ENCODE results near the gene NKD1.

The NKD1 gene

DNA sequence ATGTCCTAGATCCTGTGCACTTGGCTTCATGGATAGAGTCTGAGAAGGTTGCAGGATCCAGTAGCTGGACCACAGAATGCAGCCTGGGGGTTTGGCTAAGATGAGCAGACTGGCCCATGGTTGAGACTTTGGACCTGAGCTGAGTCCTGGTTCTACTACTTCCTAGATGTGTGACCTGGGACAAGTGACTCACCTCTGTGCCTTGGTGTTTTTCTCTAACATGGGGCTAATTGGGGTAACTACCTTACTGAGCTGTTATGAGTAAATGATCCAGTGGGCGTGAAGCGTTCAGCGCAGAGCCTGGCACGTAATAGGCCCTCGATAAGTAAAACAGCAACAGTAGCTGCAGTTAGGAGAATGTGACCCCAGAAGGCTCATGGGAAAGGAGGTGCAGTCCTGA is 94.2 kb downstream of the NKD1 start:
- Histone ChIP-seq H2BK15ac (ENCODE audit: low read length) (no peak overlapping the region), H3K27ac (replicated peaks; ENCODE audit: low read length) (no peak overlapping the region), H2AFZ (ENCODE audit: low read length) (no peak overlapping the region), H3K23ac (ENCODE audit: low read depth, low read length, poor library complexity) (no peak overlapping the region), H3K36me3 (replicated peaks in 1 of 2; ENCODE audit: control insufficient read depth in 2 of 2, insufficient read depth in 2 of 2, low read length in 2 of 2) (no peaks in the 10 kb centered on the region), H3K18ac (ENCODE audit: low read length) (no peak overlapping the region), H4K8ac (ENCODE audit: low read depth, low read length) (no peak overlapping the region), H3K4me3 (ENCODE audit: low read length in 2 of 2) (no peak overlapping the region), H3K9ac (ENCODE audit: low read depth, low read length, poor library complexity) (no peak overlapping the region), H2AK5ac (ENCODE audit: low read depth, low read length) (no peak overlapping the region), H2BK5ac (ENCODE audit: low read length) (no peak overlapping the region), H3K9me3 (replicated peaks in 1 of 2; ENCODE audit: control insufficient read depth in 2 of 2, insufficient read depth in 1 of 2, low read depth in 1 of 2, low read length in 2 of 2) (no peaks in the 10 kb centered on the region), H3K4me2 (ENCODE audit: insufficient read depth, low read length, poor library complexity, severe bottlenecking) (no peak overlapping the region), H3K4me1 (ENCODE audit: control insufficient read depth in 2 of 2, insufficient read depth in 1 of 2, low read depth in 1 of 2, low read length in 2 of 2) (peaks cover 6 to 10% of the 10 kb centered on the region in 2 donors), H4K91ac (ENCODE audit: low read depth, low read length, poor library complexity) (no peak overlapping the region), H3K4ac (ENCODE audit: low read length) (no peak overlapping the region), H3K14ac (ENCODE audit: low read length) (no peak overlapping the region), H3K79me1 (ENCODE audit: low read depth, low read length) (no peaks in the 10 kb centered on the region), H2BK12ac (ENCODE audit: low read length) (no peak overlapping the region), H3K27me3 (ENCODE audit: control insufficient read depth in 3 of 3, insufficient read depth in 3 of 3, low read depth in 1 of 3, low read length in 3 of 3) (no peaks in the 10 kb centered on the region), H2BK120ac (ENCODE audit: low read depth, low read length) (no peak overlapping the region)
- DNase-seq (ENCODE audit: low spot score): no peak
- no CpG with 5 or more reads among the region's 5 CpGs for WGBS, 2 donors (ENCODE audit: extremely low coverage in 2 of 2, insufficient read length in 2 of 2, insufficient replicate concordance in 1 of 2)

- Histone ChIP-seq H3K27me3 (ENCODE audit: control insufficient read depth in 3 of 3, insufficient read depth in 3 of 3, low read depth in 1 of 3, low read length in 3 of 3) (no peaks in the 10 kb centered on the region), H4K91ac (ENCODE audit: low read depth, low read length, poor library complexity) (no peak overlapping the region), H3K23ac (ENCODE audit: low read depth, low read length, poor library complexity) (no peak overlapping the region), H3K14ac (ENCODE audit: low read length) (no peak overlapping the region), H3K9me3 (replicated peaks in 1 of 2; ENCODE audit: control insufficient read depth in 2 of 2, insufficient read depth in 1 of 2, low read depth in 1 of 2, low read length in 2 of 2) (no peaks in the 10 kb centered on the region), H3K4ac (ENCODE audit: low read length) (no peak overlapping the region), H3K9ac (ENCODE audit: low read depth, low read length, poor library complexity) (no peak overlapping the region), H2BK5ac (ENCODE audit: low read length) (no peak overlapping the region), H3K27ac (replicated peaks; ENCODE audit: low read length) (no peak overlapping the region), H3K4me2 (ENCODE audit: insufficient read depth, low read length, poor library complexity, severe bottlenecking) (no peak overlapping the region), H3K4me1 (ENCODE audit: control insufficient read depth in 2 of 2, insufficient read depth in 1 of 2, low read depth in 1 of 2, low read length in 2 of 2) (peaks cover 6 to 10% of the 10 kb centered on the region in 2 donors), H2BK12ac (ENCODE audit: low read length) (no peak overlapping the region), H2AFZ (ENCODE audit: low read length) (no peak overlapping the region), H2AK5ac (ENCODE audit: low read depth, low read length) (no peak overlapping the region), H2BK120ac (ENCODE audit: low read depth, low read length) (no peak overlapping the region), H3K79me1 (ENCODE audit: low read depth, low read length) (no peaks in the 10 kb centered on the region), H4K8ac (ENCODE audit: low read depth, low read length) (no peak overlapping the region), H2BK15ac (ENCODE audit: low read length) (no peak overlapping the region), H3K36me3 (replicated peaks in 1 of 2; ENCODE audit: control insufficient read depth in 2 of 2, insufficient read depth in 2 of 2, low read length in 2 of 2) (no peaks in the 10 kb centered on the region), H3K4me3 (ENCODE audit: low read length in 2 of 2) (no peak overlapping the region), H3K18ac (ENCODE audit: low read length) (no peak overlapping the region)
- DNase-seq (ENCODE audit: low spot score): no peak
- WGBS, 2 donors (ENCODE audit: extremely low coverage in 2 of 2, insufficient read length in 2 of 2, insufficient replicate concordance in 1 of 2): no CpG with 5 or more reads among the region's 4 CpGs
Measured at GRCh38 chr16:50643192-50643591, 95.0 kb downstream of the NKD1 start.

- Histone ChIP-seq H3K23ac (ENCODE audit: low read depth, low read length, poor library complexity) (no peak overlapping the region), H3K9me3 (replicated peaks in 1 of 2; ENCODE audit: control insufficient read depth in 2 of 2, insufficient read depth in 1 of 2, low read depth in 1 of 2, low read length in 2 of 2) (no peaks in the 10 kb centered on the region), H3K14ac (ENCODE audit: low read length) (no peak overlapping the region), H2AFZ (ENCODE audit: low read length) (no peak overlapping the region), H3K36me3 (replicated peaks in 1 of 2; ENCODE audit: control insufficient read depth in 2 of 2, insufficient read depth in 2 of 2, low read length in 2 of 2) (no peaks in the 10 kb centered on the region), H3K79me1 (ENCODE audit: low read depth, low read length) (no peaks in the 10 kb centered on the region), H2BK12ac (ENCODE audit: low read length) (no peak overlapping the region), H2BK120ac (ENCODE audit: low read depth, low read length) (no peak overlapping the region), H3K4me3 (ENCODE audit: low read length in 2 of 2) (no peak overlapping the region), H2BK5ac (ENCODE audit: low read length) (no peak overlapping the region), H3K4ac (ENCODE audit: low read length) (no peak overlapping the region), H3K27me3 (ENCODE audit: control insufficient read depth in 3 of 3, insufficient read depth in 3 of 3, low read depth in 1 of 3, low read length in 3 of 3) (no peaks in the 10 kb centered on the region), H2BK15ac (ENCODE audit: low read length) (no peak overlapping the region), H3K27ac (replicated peaks; ENCODE audit: low read length) (no peak overlapping the region), H4K8ac (ENCODE audit: low read depth, low read length) (no peak overlapping the region), H3K4me1 (ENCODE audit: control insufficient read depth in 2 of 2, insufficient read depth in 1 of 2, low read depth in 1 of 2, low read length in 2 of 2) (peaks cover 6 to 10% of the 10 kb centered on the region in 2 donors), H2AK5ac (ENCODE audit: low read depth, low read length) (no peak overlapping the region), H4K91ac (ENCODE audit: low read depth, low read length, poor library complexity) (no peak overlapping the region), H3K9ac (ENCODE audit: low read depth, low read length, poor library complexity) (no peak overlapping the region), H3K4me2 (ENCODE audit: insufficient read depth, low read length, poor library complexity, severe bottlenecking) (no peak overlapping the region), H3K18ac (ENCODE audit: low read length) (no peak overlapping the region)
- WGBS, 2 donors (ENCODE audit: extremely low coverage in 2 of 2, insufficient read length in 2 of 2, insufficient replicate concordance in 1 of 2): no CpG with 5 or more reads among the region's 5 CpGs
- no peak for DNase-seq (ENCODE audit: low spot score)
Measured at GRCh38 chr16:50644245-50644644, 96.0 kb downstream of the NKD1 start.

DNA sequence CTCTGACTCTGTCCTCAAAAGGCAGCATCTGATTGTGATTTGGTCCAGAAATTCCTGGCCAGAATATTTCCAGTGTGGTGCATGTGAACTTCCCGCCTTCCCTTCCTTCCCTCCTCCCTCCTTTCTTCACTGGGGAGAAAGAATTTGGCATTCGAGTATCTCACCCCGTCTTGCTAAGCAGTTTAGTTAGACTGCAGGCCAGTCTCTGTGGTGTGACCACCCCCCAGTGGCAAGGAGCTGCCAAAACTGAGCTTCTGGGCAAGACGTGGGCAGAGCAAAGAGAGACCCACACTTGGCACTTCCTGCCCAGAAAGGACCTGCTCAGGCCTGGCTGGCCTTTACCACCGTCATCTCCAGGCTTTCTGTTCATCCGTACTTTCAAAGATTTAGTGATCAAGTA is 96.5 kb downstream of the NKD1 start:
- WGBS, 2 donors (ENCODE audit: extremely low coverage in 2 of 2, insufficient read length in 2 of 2, insufficient replicate concordance in 1 of 2): no CpG with 5 or more reads among the region's 6 CpGs
- no peak overlapping the region for H3K27ac ChIP-seq (replicated peaks; ENCODE audit: low read length)
- H3K4ac ChIP-seq (ENCODE audit: low read length): no peak overlapping the region
- no peak overlapping the region for H3K9ac ChIP-seq (ENCODE audit: low read depth, low read length, poor library complexity)
- no peak overlapping the region for H2BK5ac ChIP-seq (ENCODE audit: low read length)
- H3K9me3 ChIP-seq (replicated peaks in 1 of 2; ENCODE audit: control insufficient read depth in 2 of 2, insufficient read depth in 1 of 2, low read depth in 1 of 2, low read length in 2 of 2): no peaks in the 10 kb centered on the region
- no peak overlapping the region for H3K4me2 ChIP-seq (ENCODE audit: insufficient read depth, low read length, poor library complexity, severe bottlenecking)
- H4K8ac ChIP-seq (ENCODE audit: low read depth, low read length): no peak overlapping the region
- H3K4me3 ChIP-seq (ENCODE audit: low read length in 2 of 2): no peak overlapping the region
- H2AK5ac ChIP-seq (ENCODE audit: low read depth, low read length): no peak overlapping the region
- no peak for DNase-seq (ENCODE audit: low spot score)
- no peak overlapping the region for H3K18ac ChIP-seq (ENCODE audit: low read length)
- no peak overlapping the region for H2AFZ ChIP-seq (ENCODE audit: low read length)
- H2BK15ac ChIP-seq (ENCODE audit: low read length): no peak overlapping the region
- H3K4me1 ChIP-seq (ENCODE audit: control insufficient read depth in 2 of 2, insufficient read depth in 1 of 2, low read depth in 1 of 2, low read length in 2 of 2): peaks cover 6 to 10% of the 10 kb centered on the region in 2 donors
- H4K91ac ChIP-seq (ENCODE audit: low read depth, low read length, poor library complexity): no peak overlapping the region
- no peaks in the 10 kb centered on the region for H3K36me3 ChIP-seq (replicated peaks in 1 of 2; ENCODE audit: control insufficient read depth in 2 of 2, insufficient read depth in 2 of 2, low read length in 2 of 2)
- no peaks in the 10 kb centered on the region for H3K27me3 ChIP-seq (ENCODE audit: control insufficient read depth in 3 of 3, insufficient read depth in 3 of 3, low read depth in 1 of 3, low read length in 3 of 3)
- no peak overlapping the region for H3K14ac ChIP-seq (ENCODE audit: low read length)
- no peak overlapping the region for H3K23ac ChIP-seq (ENCODE audit: low read depth, low read length, poor library complexity)
- H3K79me1 ChIP-seq (ENCODE audit: low read depth, low read length): no peaks in the 10 kb centered on the region
- no peak overlapping the region for H2BK12ac ChIP-seq (ENCODE audit: low read length)
- no peak overlapping the region for H2BK120ac ChIP-seq (ENCODE audit: low read depth, low read length)

Measured in neuronal stem cell (in vitro differentiated cells).